ENCODE data around the gene LALBA. TPM values are rescaled to one million over a fixed set of nuclear protein-coding genes. Genes with fewer than 3 reads are reported as not detected.

Gene LALBA
- not detected in 2 replicates for total RNA-seq (2021; fragmentation: NEBNext Ultra II Directional; extraction: Animal tissue kit (Norgen Biotek cat#: 25700))
- polyA plus RNA-seq (2011; rRNA removed): not detected in 2 replicates
- polyA plus RNA-seq (2011; cell fraction: cytosol; rRNA removed): not detected
- polyA plus RNA-seq (2011; cell fraction: nucleus; rRNA removed): not detected
- polyA plus RNA-seq (2012, experiment 1 of 2): not detected in 4 replicates
- polyA plus RNA-seq (2012, experiment 2 of 2): not detected
- not detected for polyA plus RNA-seq (2013, experiment 1 of 2)
- polyA plus RNA-seq (2013, experiment 2 of 2): not detected
- not detected in 2 replicates for polyA minus RNA-seq (2011; rRNA and poly(A)+ RNA removed)
- polyA minus RNA-seq (2011; cell fraction: cytosol; rRNA and poly(A)+ RNA removed): not detected
- not detected for polyA minus RNA-seq (2011; cell fraction: nucleus; rRNA and poly(A)+ RNA removed)
- long read RNA-seq, experiment 1: 0 reads
- long read RNA-seq, experiment 2: 0 reads

GRCh38 chr12:48569946-48570345, at the start of gene LALBA:
TSS of gene LALBA (minus strand) at chr12:48570046. CDS start at chr12:48570020, 26 bp downstream.
- Histone ChIP-seq H4K20me1 (replicated peaks in 1 of 2; ENCODE audit: control insufficient read depth in 1 of 2, insufficient read depth in 2 of 2, low read length in 2 of 2) (no peaks in the 10 kb centered on the region), H2BK20ac (ENCODE audit: low read length) (no peak within 1 kb of the TSS), H4K5ac (ENCODE audit: insufficient read length, low read depth, low read length) (no peak within 1 kb of the TSS), H3K23me2 (ENCODE audit: low read depth, low read length) (no peaks in the 10 kb centered on the region), H3K4me3 (ENCODE audit: extremely low read depth in 1 of 4, insufficient read depth in 2 of 4, low read depth in 3 of 4, low read length in 4 of 4) (no peak within 1 kb of the TSS), H2AK5ac (ENCODE audit: low read depth, low read length) (no peak within 1 kb of the TSS), H3K27me3 (replicated peaks in 1 of 4; ENCODE audit: control insufficient read depth in 3 of 4, extremely low read depth in 1 of 4, insufficient read depth in 3 of 4, low read length in 3 of 4) (no peaks in the 10 kb centered on the region), H3K79me1 (ENCODE audit: low read depth, low read length) (no peaks in the 10 kb centered on the region), H3K36me3 (ENCODE audit: control insufficient read depth in 2 of 4, insufficient read depth in 4 of 4, low read length in 3 of 4) (no peaks in the 10 kb centered on the region), H3K4me2 (ENCODE audit: insufficient read depth in 1 of 2, low read depth in 2 of 2, low read length in 2 of 2) (no peak within 1 kb of the TSS), H2BK5ac (ENCODE audit: low read depth, low read length) (no peak within 1 kb of the TSS), H4K91ac (replicated peaks; ENCODE audit: insufficient read length, low read length) (no peak within 1 kb of the TSS), H3K56ac (replicated peaks; ENCODE audit: insufficient read length, low read depth, low read length) (no peak within 1 kb of the TSS), H3K9me3 (ENCODE audit: insufficient read depth in 2 of 2, low read depth in 1 of 2, low read length in 1 of 2) (no peaks in the 10 kb centered on the region), H3K79me2 (ENCODE audit: control insufficient read depth in 1 of 2, insufficient read depth in 2 of 2, low read length in 2 of 2) (no peaks in the 10 kb centered on the region), H3K9ac (replicated peaks in 1 of 4; ENCODE audit: extremely low read depth in 1 of 4, low read depth in 3 of 4, low read length in 3 of 4) (no peak within 1 kb of the TSS), H3K4ac (replicated peaks; ENCODE audit: insufficient read length, low read depth, low read length) (no peak within 1 kb of the TSS), H2BK120ac (replicated peaks; ENCODE audit: low read depth, low read length) (no peak within 1 kb of the TSS), H3K18ac (ENCODE audit: extremely low read depth, low read length) (no peak within 1 kb of the TSS), H3K27ac (ENCODE audit: low read depth, low read length) (no peak within 1 kb of the TSS), H2AFZ (ENCODE audit: low read length) (no peak within 1 kb of the TSS), H2BK15ac (ENCODE audit: low read length) (no peak within 1 kb of the TSS), H3K4me1 (replicated peaks in 1 of 4; ENCODE audit: control insufficient read depth in 3 of 4, insufficient read depth in 4 of 4, low read length in 3 of 4) (no peaks in the 10 kb centered on the region), H3K23ac (ENCODE audit: insufficient read length) (no peak within 1 kb of the TSS), H3K14ac (ENCODE audit: insufficient read length) (no peak within 1 kb of the TSS), H2BK12ac (ENCODE audit: low read depth, low read length) (no peak within 1 kb of the TSS), H4K8ac (ENCODE audit: extremely low read depth, insufficient read depth, low read length) (no peak within 1 kb of the TSS)
- ChIA-PET POLR2A (ENCODE audit: partially characterized antibody) (interaction anchor here (1.1 kb wide), 1 partner anchor 30 kb away, joined by 3 read pairs; no protein-coding TSS in a partner anchor), CTCF (ENCODE audit: partially characterized antibody) (interaction anchor here (3.8 kb wide), 1 partner anchor 49 kb away, joined by 22 read pairs; no protein-coding TSS in a partner anchor)
- TF ChIP-seq GTF2F1 (IDR thresholded peaks at IDR 0.05; ENCODE audit: borderline replicate concordance, low read depth, low read length) (no peak), POU5F1 (IDR thresholded peaks at IDR 0.05; ENCODE audit: low read depth, low read length) (no peak), NANOG (IDR thresholded peaks at IDR 0.05; ENCODE audit: insufficient read depth, low read depth, low read length, poor library complexity, severe bottlenecking) (no peak), JUND (IDR thresholded peaks at IDR 0.05; ENCODE audit: low read length) (no peak), CEBPB (IDR thresholded peaks at IDR 0.05; ENCODE audit: low read depth, low read length) (no peak), SUZ12 (IDR thresholded peaks at IDR 0.05; ENCODE audit: low read length) (no peak), POLR2A (IDR thresholded peaks at IDR 0.05; ENCODE audit: control extremely low read depth in 1 of 2, low read depth in 2 of 2, low read length in 2 of 2) (no peak), CHD2 (IDR thresholded peaks at IDR 0.05; ENCODE audit: low read length) (no peak)
- WGBS, 2 experiments (ENCODE audit: extremely low coverage in 1 of 2, insufficient coverage in 1 of 2, insufficient read length in 1 of 2, insufficient replicate concordance in 2 of 2, low coverage in 1 of 2, low lambda C conversion rate in 2 of 2, missing lambda C conversion rate in 1 of 2): 92% methylated on average over 1 of the region's 1 CpG; no CpG with 5 or more reads in 1 of the 2 experiments
- DNase-seq (ENCODE audit: low read depth in 1 of 2, low spot score in 2 of 2): no peak
- FAIRE-seq: no peak

Data from H1 (cell line).